ENCODE measurements around the gene KRTAP4-1.
"Not testable (repeated sequence)": the region's sequence is repeated elsewhere in the genome, so short reads cannot be mapped to it uniquely, and the experiment has no call there.

The KRTAP4-1 gene

DNA sequence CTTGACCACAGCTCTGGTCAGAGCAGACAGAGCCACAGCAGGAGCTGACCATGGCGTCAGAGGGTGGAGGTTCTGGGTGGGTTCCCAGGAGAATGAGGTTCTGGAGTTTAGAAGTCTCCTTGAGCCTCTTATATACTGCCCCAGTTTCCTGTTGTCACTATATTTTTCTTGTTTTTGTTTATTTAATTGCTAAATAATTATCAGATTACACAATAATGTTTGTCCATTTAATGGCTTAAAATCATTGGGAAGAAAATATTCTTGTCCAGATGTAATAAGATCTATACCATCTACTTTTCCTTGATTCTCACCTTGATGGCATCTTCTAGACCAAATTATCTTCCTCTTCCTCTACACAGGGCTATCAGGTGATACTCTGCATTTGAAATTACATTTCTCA is 16.6 kb downstream of the KRTAP4-1 start, which contains the start of gene KRTAP4-3:
Gene KRTAP4-3 (minus strand): TSS at position 101 of the 400 bp plus-strand sequence. CDS start 49 bp downstream, at position 52.
- no peak for FAIRE-seq

GRCh38 chr17:41167561-41167960 is 17.1 kb downstream of the KRTAP4-1 start:
- FAIRE-seq, result no peak

GRCh38 chr17:41163828-41164227 is 20.9 kb downstream of the KRTAP4-1 start:
- FAIRE-seq, result no peak

GRCh38 chr17:41160648-41161047 is 24.1 kb downstream of the KRTAP4-1 start, which contains the start of gene KRTAP4-4:
Gene KRTAP4-4 (minus strand): TSS chr17:41160748. CDS start chr17:41160691, 57 bp downstream.
- no peak for FAIRE-seq

- FAIRE-seq, result not testable (repeated sequence)
Measured at GRCh38 chr17:41160190-41160589, 24.5 kb downstream of the KRTAP4-1 start.

DNA sequence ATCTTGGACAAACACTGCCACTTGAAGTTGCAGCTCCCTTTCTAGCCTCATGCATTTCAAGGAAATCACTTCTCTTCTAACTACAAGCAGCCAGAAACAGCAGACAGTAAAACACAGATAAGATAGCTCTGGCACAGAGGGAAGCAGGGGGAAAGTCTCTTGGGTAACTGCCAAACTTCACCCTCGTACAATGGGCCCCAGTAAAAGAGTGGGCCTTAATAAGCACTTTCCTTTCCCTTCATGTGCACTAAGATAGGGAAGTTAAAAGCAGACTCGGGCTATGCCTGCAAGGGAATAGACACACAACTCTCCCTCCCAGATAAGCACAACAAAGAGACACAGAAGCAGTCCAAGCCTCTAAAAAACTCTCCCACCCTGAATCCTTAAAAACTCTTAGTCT is 30.9 kb downstream of the KRTAP4-1 start:
- FAIRE-seq, result no peak

GRCh38 chr17:41151525-41151924 is 33.2 kb downstream of the KRTAP4-1 start:
- FAIRE-seq, result no peak

GRCh38 chr17:41150026-41150425 is 34.7 kb downstream of the KRTAP4-1 start:
- no peak for FAIRE-seq

DNA sequence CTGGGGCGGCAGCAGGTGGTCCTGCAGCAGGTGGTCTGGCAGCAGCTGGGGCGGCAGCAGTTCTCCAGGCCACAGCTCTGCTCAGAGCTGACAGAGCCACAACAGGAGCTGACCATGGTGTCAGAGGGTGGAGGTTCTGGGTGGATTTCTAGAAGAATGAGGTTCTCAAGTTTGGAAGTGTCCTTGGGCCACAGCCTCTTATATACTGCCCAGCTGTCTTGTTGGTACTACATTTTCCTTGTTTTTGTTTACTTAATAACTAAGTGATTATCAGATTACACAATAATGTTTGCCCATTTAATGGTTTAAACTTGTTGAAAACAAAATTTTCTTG is 35.1 kb downstream of the KRTAP4-1 start, which contains the start of gene KRTAP4-5:
Gene KRTAP4-5 (minus strand): TSS at position 174 of the 334 bp plus-strand sequence. CDS start 58 bp downstream, at position 116.
- FAIRE-seq, result no peak

DNA sequence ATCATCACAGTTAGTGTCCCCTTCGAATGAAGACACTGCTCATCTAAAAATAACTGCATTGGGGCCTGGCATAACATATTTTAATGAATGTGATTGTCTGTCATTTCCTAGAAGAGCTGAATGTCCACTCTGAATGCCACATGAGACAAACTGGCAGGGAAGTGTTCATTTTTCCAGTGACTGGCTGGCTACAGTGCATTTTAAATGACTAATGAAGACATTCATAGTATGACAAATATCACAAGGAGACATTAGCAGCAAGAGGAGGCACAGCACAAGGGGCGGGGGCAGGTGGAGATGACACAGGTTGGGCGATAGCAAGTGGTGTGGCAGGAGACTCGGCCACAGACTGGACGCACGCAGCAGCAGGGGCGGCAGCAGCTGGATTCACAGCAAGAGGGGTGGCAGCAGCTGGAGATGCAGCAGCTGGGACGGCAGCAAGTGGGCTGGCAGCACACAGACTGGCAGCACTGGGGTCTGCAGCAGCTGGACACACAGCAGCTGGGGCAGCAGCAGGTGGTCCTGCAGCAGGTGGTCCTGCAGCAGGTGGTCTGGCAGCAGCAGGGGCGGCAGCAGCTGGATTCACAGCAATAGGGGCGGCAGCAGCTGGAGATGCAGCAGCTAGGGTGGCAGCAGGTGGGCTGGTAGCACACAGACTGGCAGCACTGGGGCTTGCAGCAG is 35.6 kb downstream of the KRTAP4-1 start:
- not testable (repeated sequence) for FAIRE-seq

DNA sequence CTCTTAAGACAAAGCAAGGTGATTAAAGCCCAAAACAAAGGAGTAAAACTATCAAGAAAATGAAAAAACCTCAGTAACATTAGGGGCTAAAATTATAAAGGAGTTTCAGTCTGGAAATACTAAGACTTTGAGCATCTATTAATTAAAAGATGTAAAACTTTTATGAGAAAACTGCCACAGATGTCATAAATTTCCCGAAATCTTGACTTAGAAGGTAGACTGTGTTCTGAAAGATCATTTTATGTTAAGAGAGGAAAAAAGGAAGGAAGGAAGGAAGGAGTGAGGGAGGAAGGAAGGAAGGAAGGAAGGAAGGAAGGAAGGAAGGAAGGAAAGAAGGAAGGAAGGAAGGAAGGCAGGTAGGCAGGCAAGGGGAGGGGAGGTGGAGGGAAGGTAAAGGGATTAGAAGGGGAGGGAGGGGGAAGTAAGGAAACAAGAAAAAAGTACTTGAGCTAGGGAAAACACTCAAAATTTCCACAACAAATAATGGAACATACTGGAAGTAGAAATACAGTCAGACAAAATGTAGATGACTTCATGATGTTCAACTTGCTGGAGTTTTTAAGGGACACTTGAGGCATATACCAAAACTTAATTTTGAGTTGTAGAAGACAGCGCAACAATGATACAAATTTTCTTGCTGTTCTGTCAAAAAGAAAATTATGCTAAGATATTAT is 37.0 kb downstream of the KRTAP4-1 start:
- FAIRE-seq, result no peak

DNA sequence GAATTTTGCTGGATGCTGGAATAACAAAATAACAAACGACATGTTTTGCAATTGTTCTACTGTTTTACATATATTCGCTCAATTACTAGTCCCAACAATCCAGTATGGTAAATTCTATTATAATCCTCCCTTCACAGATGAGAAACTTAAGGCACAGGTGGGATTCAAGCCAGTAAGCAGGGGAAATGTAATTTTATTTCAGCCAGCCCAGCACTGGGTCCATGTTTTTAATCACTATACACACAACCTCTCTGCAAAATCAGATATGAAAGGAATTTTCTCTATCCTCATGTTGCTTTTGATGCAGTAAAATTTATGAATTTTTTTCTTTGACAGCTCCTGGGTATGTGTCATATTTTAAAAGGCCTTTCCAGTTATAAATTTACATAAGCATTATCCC is 39.5 kb downstream of the KRTAP4-1 start:
- no peak for FAIRE-seq

- no peak for FAIRE-seq
Measured at GRCh38 chr17:41144846-41145245, 39.9 kb downstream of the KRTAP4-1 start.

DNA sequence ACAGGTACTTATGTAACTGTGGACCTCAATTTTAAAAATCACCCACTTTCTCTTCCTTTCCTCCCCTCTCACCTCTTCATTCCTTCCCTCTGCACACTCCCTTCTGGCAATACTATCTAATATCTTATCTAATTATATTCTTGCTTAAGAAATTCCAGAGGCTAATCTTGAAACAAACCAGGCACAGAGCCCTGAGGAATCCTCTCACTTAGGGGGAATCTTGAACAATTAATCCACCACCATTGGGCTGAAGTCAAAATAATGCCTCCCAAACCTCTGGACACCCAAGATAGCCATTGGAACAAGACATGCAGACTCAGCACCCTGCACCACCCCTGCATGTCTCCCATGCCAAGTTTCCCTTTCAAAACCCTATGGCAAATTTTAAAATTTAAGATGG is 43.4 kb downstream of the KRTAP4-1 start:
- FAIRE-seq, result no peak

- no peak for FAIRE-seq
Measured at GRCh38 chr17:41140360-41141131, 44.2 kb downstream of the KRTAP4-1 start, which contains the start of gene KRTAP4-6. Gene KRTAP4-6 (minus strand): TSS chr17:41140544. CDS start chr17:41140487, 57 bp downstream.

DNA sequence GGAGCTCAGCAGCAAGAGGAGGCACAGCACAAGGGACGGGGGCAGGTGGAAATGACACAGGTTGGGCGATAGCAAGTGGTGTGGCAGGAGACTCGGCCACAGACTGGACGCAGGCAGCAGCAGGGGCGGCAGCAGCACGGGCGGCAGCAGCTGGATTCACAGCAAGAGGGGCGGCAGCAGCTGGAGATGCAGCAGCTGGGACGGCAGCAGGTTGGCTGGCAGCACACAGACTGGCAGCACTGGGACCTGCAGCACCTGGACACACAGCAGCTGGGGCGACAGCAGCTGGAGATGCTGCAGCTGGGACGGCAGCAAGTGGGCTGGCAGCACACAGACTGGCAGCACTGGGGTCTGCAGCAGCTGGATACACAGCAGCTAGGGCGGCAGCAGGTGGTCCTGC is 44.8 kb downstream of the KRTAP4-1 start:
- FAIRE-seq, result not testable (repeated sequence)
